Suppressor macrophage (primary cell): ENCODE measurements around the gene LPIN1.
A peak's percentile ranks its signal among the peaks of the same experiment; 100 is the strongest.

Experiments
- DNase-seq, 4 experiments: peaks; one replicate each; pipeline ENCODE4 v3.0.0-alpha.2; 2020 to 2022

LPIN1 gene

DNA sequence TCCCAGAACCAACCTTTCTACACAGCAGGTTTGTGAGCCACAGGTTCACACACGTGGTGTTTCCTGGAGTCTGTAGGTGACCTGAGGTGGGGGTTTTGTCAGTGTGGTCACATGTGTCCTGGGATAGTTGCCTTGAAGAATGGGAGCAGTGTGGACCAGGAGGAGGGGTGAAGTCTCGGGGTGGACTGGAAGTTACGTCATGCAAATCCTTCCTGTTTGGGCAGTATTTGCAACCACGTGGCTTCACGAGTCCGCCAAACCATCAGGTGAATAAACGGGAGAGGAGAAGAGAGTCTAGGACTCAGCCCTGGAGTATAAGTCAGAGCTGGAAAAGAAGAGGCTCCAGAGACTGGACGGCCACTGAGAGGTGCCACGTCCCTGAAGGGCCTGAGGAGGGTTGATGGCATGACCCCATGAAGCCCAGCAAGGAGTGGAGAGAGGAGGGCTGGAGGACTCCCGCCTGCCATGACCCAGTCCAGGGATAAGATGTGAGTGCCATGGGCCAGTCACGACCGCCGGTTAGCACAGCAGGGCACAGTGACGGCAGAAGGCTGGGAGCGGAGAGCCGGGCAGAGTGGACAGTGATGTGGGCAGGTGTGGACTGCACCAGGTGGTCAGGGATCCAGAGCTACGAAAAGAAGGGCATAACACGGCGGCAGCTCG, 16.5 kb downstream of the LPIN1 start:
- DNase-seq, result no peak

DNA sequence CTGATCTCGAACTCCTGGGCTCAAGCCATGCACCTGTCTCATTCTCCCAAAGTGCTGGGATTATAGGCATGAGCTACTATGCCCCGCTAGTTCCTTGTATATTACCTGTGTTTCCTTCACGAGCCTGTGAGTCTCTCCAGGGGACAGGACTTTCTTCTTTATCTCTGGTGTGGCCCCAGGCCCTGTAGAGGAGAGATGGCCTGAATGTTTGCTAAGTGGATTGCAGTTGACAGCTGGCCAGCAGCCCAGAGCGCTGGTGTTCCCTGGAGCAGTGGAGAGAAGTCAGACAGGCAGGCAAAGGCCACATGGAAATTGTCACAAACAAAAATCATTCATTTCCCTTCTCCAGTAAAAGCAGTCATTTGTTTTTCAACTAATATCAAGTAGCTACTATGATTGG, 17.9 kb downstream of the LPIN1 start:
- DNase-seq, result no peak

DNA sequence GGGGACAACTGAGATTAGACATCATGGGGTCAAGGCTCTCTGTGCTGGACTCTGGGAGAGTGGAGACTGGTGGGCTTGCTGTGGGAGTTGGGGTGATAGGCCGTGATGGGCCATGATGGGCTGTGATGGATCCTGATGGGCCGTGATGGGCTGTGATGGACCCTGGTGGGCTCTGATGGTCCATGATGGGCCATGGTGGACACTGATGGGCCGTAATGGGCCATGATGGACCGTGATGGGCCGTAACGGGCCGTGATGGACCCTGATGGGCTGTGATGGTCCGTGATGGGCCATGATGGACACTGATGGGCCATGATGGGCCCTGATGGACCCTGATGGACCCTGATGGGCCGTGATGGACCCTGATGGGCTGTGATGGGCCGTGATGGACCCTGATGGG, 18.5 kb downstream of the LPIN1 start:
- DNase-seq, result no peak

GRCh38 chr2:11765501-11765900, 19.1 kb downstream of the LPIN1 start:
- DNase-seq, result no peak

DNA sequence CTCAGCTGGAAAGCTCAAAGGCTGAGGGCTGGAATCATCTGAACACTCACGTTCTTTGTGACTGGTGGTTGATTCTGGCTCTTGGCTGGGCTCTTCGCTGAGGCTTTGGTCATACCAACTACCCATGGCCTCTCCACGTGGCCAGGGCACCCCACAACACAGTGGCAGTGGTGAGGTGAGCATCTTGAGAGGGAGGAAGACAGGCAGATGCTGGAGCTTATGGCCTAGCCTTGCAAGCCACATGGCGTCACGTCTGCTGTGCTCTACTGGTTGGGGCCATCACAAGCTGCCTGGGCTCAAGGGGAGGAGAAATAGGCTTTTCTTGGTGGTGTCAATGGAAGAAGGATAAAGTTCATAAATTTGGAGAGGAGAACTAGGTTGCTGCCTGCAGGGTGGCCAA, 19.6 kb downstream of the LPIN1 start:
- DNase-seq, result no peak

DNA sequence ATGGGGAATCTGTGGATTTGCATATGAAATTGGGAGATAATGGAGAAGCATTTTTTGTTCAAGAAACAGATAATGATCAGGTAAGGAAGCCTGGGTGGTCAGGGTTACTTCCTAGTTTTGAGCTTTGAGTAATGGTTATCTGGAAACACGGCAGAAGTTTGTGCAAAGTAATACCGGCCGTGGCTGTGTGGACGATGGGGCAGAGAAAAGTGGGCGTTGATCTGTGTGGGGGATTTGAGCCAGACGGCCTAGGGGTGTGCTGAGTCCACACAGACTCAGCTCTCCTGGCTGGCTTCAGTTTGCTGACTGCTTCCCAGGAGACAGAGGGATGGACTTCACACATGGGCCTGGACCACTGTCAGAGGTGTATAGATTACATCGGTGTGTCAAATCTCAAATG, 21.3 kb downstream of the LPIN1 start:
- no peak for DNase-seq

- no peak for DNase-seq
These were observed 22.5 kb downstream of the LPIN1 start for GRCh38 chr2:11768946-11769345.

DNA sequence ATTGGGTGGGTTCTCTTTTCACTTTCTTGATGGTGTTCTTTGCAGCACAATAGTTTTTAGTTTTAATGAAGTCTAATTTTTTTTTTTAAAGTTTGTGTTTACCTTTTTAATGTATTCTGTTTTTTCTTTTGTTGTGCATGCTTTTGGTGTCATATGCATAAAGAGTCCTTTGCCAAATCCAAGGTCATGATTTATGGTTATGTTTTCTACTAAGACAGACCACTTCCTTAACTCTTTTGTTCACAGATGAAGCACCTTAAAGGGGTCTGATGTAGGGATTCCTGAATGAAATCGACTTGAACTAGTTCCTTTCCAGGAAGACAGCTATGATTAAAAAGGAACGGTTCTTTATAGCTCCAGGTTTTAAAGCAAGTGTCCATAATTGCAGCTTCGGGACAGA, 23.1 kb downstream of the LPIN1 start:
- no peak for DNase-seq

GRCh38 chr2:11770531-11771188, 24.2 kb downstream of the LPIN1 start:
- DNase-seq, result no peak

GRCh38 chr2:11771971-11772615, 25.7 kb downstream of the LPIN1 start:
- no peak for DNase-seq

DNA sequence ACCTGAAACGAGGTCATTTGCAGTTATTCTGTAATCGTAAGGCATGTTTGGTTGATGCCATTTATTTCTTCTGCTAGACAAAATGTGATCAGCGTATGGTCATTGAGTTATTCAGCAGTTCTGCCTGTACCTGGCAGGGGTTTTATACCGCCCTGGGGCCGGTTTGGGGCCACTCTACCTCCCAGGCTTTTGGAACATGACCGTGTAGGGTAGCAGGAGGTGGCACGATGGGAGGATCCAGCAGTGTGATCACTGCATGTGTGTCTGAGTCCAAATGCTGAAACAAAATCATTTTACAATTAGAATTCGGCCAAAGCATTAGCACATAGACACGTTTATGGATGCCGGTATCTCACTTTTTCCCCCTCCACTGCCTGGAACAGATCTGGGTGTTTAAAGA, 26.7 kb downstream of the LPIN1 start:
- no peak for DNase-seq

DNA sequence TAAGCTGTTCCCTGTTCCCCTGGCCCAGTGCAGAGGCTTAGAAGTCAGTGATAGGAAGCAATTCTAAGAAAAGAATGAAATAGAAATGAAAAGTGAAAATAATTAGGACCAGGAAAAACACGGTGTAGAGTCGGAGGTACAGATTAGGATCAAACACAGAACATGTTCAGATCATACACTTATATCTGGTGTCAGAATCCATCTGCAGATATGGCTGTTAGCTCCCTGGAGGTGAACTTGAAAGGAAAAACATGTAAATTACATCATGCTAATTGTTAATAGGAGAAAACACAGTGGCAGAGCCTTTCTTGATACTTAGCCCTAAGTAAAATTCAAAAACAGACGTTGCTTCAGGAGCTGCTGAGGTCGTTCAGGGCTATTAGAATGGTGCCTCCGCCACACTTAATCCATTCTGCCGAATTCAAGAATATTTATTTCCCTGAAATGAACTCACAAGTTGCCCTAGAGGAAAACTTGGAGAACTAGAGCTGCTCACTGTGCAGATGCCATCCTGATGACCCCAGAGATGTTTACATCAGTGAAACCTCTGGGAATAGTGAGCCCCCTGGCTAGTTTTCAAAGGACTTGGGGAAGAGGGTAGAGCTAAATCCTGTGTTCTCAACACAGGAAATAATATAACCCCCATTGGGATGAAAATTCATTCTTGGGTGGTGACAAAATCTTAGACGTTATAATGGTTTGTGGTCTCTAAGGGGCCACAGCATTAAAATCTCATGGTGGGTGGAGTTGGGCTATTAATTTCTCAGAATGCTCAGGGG, 27.5 kb downstream of the LPIN1 start:
- no peak for DNase-seq

DNA sequence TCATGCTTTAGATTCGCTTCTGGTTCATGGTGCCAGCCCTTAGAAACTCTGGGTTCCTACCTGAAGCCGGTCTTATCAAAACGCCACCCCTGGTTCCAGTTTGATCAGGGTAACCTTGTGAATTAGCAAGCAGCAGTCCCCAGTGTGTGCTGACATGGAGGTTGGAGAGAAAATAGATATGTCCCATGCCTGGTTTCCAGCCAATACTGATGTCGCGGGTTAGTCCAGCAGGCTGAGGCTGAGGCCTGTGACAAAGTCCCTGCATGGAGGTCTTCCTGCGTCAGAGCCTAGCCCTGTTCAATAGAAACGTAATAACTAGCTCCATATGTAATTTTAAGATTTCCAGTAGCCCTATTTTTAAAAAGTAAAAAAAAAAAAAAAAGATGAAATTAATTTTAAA, 28.2 kb downstream of the LPIN1 start:
- DNase-seq, result no peak

DNA sequence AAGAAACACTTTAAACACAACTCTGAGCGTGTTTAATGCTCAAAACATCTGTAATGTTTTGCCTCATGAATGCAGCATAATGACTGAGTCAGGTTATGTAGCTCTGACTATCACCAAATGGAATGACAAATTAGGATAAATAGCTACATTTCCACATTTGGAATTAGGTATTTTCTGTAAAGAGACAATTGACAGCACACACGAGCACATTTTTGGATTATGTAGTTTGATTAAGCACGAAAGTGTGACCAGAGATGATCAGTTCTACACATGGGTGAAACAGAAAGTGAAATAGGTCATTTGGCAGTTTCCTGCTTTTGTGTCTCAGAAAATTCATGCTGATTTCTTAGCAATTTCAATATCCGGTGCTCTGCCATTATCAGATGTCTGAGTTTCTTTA, 29.0 kb downstream of the LPIN1 start:
- DNase-seq, result peak in 1 of 4 experiments; percentile 24

GRCh38 chr2:11777066-11777782, 30.8 kb downstream of the LPIN1 start:
- DNase-seq, result no peak

DNA sequence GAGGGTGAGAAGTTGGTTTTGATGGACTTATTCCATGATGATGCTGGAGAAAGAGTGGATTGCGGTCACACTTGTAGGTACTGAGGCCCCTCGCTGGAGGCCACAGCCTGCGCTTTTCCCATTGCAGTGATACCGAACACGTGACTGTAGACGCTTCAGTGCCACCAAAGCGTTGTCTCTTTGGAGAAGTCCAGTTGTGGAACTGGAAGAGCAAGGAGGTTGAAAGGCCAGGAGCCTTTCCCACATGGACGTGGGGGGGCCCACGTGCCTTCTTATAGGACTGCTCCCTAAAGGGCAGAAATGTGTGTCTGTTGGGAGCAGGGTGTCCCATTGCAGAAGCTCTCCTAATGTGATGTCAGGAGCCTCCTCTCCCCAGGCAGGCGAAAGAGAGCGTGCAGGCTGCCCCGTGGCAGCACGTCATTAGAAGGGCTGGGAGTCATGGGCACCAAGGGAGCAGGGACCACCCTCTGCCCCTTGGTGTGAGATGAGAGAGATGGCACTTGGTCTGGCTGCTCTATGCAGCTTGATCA, 31.5 kb downstream of the LPIN1 start:
- no peak for DNase-seq

DNA sequence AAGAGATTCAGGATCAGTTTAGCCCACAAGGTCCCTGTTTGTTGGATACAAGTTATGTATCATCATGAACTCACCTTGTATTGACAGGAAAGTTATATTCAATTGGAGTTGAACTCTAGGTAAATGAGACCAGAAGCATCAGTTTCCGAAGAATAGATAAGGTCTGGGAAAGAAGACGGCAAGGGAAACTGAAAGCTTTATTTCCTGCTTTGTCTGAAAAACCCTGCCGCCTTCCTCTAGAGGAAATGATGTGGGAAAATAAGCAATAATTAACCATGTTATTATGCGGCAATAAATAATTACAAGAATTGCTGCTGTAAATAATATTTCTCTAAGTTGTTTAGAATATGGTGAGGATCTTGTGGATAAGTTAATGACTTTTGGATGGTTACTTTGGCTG, 32.0 kb downstream of the LPIN1 start:
- DNase-seq, result no peak

- peak; percentile 83 to 94 (median 88) for DNase-seq
These were observed 32.7 kb downstream of the LPIN1 start for GRCh38 chr2:11778923-11779757.

DNA sequence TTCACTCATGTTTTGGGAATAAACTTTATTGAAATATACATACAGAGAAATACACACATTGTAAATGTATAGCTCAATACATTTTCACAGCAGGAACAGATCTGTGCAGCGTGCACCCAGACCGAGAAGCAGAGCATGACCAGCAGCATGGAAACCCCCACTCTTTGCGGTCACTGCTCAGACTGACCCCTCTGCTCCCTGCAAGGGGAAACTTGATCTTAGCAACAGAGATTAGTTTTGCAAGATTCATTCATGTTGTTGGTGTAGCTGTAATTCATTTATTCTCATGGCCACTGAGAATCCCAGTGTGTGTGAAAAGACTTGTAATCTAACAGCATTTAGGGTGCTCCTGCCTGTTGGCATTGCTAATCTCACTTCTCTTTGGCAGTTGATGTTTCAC, 35.2 kb downstream of the LPIN1 start:
- no peak for DNase-seq

- no peak for DNase-seq
These were observed 37.8 kb downstream of the LPIN1 start for GRCh38 chr2:11784280-11784679.
